Endodermal cell (in vitro differentiated cells): Measurements from ENCODE around the gene DCHS1. TPM values are rescaled to one million over a fixed set of nuclear protein-coding genes. Genes with fewer than 3 reads are reported as not detected.

ENCODE experiments used
- DNase-seq: peaks from one replicate; pipeline ENCODE4 v3.0.0-alpha.2; 2017
- H3K27ac ChIP-seq: 2 replicates; pipeline ENCODE4 v1.5.1; 2013; ENCODE audit warnings: mild to moderate bottlenecking, low read depth, low read length, moderate library complexity
- H3K27me3 ChIP-seq: 2 replicates; pipeline ENCODE4 v1.6.1; 2013; ENCODE audit warnings: mild to moderate bottlenecking, low read length, moderate library complexity; ENCODE audit not compliant: insufficient read depth, control insufficient read depth, poor library complexity, severe bottlenecking
- H3K36me3 ChIP-seq: 2 replicates; pipeline ENCODE4 v1.7.0; 2013; ENCODE audit warnings: mild to moderate bottlenecking, low read length, moderate library complexity; ENCODE audit not compliant: control insufficient read depth, insufficient read depth
- H3K4me1 ChIP-seq: one replicate; pipeline ENCODE4 v1.7.0; 2013; ENCODE audit warnings: low read length; ENCODE audit not compliant: control insufficient read depth, insufficient read depth
- H3K4me3 ChIP-seq: 2 replicates; pipeline ENCODE4 v1.5.1; 2013; ENCODE audit warnings: mild to moderate bottlenecking, low read length, moderate library complexity
- H3K9ac ChIP-seq: 2 replicates; pipeline ENCODE4 v1.6.1; 2013; ENCODE audit warnings: mild to moderate bottlenecking, low read length, moderate library complexity; ENCODE audit not compliant: poor library complexity, severe bottlenecking; ENCODE audit errors: extremely low read depth
- H3K9me3 ChIP-seq: 2 replicates; pipeline ENCODE4 v1.6.1; 2013; ENCODE audit warnings: mild to moderate bottlenecking, low read length, moderate library complexity; ENCODE audit not compliant: control insufficient read depth
- H3K27ac Mint-ChIP-seq: 2 replicates; pipeline ENCODE4 v1.8.0; 2020; ENCODE audit warnings: mixed read lengths
- H3K27me3 Mint-ChIP-seq: 2 replicates; pipeline ENCODE4 v1.8.0; 2021; ENCODE audit warnings: mild to moderate bottlenecking, mixed read lengths; ENCODE audit not compliant: insufficient read depth
- H3K36me3 Mint-ChIP-seq: 2 replicates; pipeline ENCODE4 v1.8.0; 2020; ENCODE audit warnings: low read depth, mixed read lengths
- H3K4me1 Mint-ChIP-seq: 2 replicates; pipeline ENCODE4 v1.8.0; 2020; ENCODE audit warnings: mixed read lengths
- H3K4me3 Mint-ChIP-seq: 2 replicates; pipeline ENCODE4 v1.8.0; 2020; ENCODE audit warnings: mild to moderate bottlenecking, moderate library complexity, mixed read lengths
- H3K9me3 Mint-ChIP-seq: 2 replicates; pipeline ENCODE4 v1.8.0; 2020; ENCODE audit warnings: mild to moderate bottlenecking, mixed read lengths
- WGBS, 2 experiments: methylation state at CpG; one replicate each; pipeline versions ENCODE4 v1.1.5 to v1.1.7; 2013; ENCODE audit warnings: missing lambda C conversion rate in 2 of 2, mixed read lengths in 1 of 2; ENCODE audit not compliant: insufficient coverage in 1 of 2, insufficient read length in 1 of 2; 5-methylcytosine and 5-hydroxymethylcytosine counted together
- total RNA-seq, 2 donors: library from RNA; stranded (reverse); fragmentation: NEBNext Ultra II Directional in 1 of 2; extraction: Animal tissue kit (Norgen Biotek cat#: 25700) in 1 of 2; gene quantifications; 2 replicates in 1 of 2; 3 replicates in 1 of 2; pipeline ENCODE4 v1.2.1, GENCODE V29; 2021
- TF ChIP-seq, protein P1 (sequence below): fragments of 200-600 bp; sonication (generic); conservative IDR thresholded peaks from 2 replicates; pipeline ENCODE4 v1.5.0; 2021; ENCODE audit warnings: antibody characterized with exemption, mild to moderate bottlenecking

The DCHS1 gene
- total RNA-seq, 2 donors from 2014 or later, result 13.7 to 14.3 TPM

DNA sequence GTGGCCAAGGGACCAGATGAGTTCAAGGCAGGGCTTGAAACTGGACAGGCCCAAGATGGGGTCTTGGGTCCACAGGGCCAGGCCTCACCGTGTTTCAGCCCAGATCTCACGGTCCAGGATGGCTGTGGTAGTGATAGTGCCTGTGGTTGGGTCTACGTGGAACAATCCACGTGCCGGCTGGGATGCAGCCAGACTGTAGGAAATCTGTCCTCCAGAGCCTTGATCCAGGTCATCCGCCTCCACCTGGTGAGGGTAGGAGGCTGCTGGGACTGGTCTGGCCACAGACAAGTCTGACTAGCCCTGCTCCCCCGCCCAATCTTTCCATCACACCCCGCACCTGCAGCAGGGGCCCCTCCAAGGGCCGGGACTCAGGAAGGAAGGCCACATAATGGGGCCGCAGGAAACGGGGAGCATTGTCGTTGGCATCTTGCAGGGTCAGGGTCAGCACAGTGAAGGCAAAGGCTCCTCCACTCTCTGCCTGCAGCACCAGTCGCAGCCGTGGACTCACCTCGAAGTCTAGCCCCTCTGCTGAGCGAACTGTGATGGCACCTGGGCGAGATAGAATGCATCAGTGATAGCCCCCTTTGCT, 29.7 kb downstream of the DCHS1 start:
- H3K4me1 Mint-ChIP-seq, result peaks cover 2% of the 10 kb centered on the region
- H3K36me3 ChIP-seq, result peaks cover 48% of the 10 kb centered on the region
- peaks cover 6% of the 10 kb centered on the region for H3K4me1 ChIP-seq
- peaks cover 17% of the 10 kb centered on the region for H3K36me3 Mint-ChIP-seq
- H3K27ac ChIP-seq, result no peak overlapping the region
- H3K9me3 ChIP-seq, result no peaks in the 10 kb centered on the region
- no peak overlapping the region for H3K4me3 Mint-ChIP-seq
- TF ChIP-seq, protein P1, sequence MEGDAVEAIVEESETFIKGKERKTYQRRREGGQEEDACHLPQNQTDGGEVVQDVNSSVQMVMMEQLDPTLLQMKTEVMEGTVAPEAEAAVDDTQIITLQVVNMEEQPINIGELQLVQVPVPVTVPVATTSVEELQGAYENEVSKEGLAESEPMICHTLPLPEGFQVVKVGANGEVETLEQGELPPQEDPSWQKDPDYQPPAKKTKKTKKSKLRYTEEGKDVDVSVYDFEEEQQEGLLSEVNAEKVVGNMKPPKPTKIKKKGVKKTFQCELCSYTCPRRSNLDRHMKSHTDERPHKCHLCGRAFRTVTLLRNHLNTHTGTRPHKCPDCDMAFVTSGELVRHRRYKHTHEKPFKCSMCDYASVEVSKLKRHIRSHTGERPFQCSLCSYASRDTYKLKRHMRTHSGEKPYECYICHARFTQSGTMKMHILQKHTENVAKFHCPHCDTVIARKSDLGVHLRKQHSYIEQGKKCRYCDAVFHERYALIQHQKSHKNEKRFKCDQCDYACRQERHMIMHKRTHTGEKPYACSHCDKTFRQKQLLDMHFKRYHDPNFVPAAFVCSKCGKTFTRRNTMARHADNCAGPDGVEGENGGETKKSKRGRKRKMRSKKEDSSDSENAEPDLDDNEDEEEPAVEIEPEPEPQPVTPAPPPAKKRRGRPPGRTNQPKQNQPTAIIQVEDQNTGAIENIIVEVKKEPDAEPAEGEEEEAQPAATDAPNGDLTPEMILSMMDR, result no peak
- H3K27me3 ChIP-seq, result peaks cover 17% of the 10 kb centered on the region
- H3K9ac ChIP-seq, result no peak overlapping the region
- peaks cover 26% of the 10 kb centered on the region for H3K27me3 Mint-ChIP-seq
- no peak overlapping the region for H3K27ac Mint-ChIP-seq
- no peak overlapping the region for H3K4me3 ChIP-seq
- WGBS, 2 experiments, result 93 to 94% methylated on average over 11 to 17 of the region's 17 CpGs
- H3K9me3 Mint-ChIP-seq, result no peaks in the 10 kb centered on the region
- DNase-seq, result no peak

DNA sequence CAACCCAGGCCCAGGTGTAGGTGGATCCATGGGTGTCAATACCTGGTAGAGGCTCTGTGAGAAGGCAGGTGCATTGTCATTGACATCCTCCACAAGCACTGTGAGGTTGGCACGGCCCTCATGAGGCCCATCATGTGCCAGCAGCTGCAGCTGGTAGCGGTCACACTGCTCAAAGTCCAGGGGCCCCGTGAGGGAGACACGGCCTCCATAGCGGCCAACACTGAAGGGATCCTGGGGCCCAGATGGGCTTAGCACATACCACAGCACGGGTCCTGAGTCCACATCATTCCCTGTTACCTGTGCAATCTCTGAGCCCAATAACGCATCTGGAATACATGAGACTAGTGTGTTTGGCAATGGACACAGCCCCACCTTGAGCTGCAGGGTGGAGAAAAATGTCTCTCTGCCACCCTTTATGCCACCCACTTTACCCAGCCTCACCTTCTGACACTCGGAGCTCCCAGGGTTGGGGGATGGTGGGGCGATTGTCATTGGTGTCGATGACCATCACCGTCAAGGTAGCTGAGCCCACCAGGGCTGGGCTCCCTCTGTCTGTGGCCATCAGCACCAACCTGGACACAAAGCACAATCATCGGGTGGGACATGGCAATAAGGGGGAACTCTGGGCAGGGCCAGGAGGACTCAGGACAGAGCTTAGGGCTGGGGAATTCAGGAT, 30.3 kb downstream of the DCHS1 start:
- Mint-ChIP-seq H3K27me3 (peaks cover 20% of the 10 kb centered on the region), H3K4me3 (no peak overlapping the region), H3K9me3 (no peaks in the 10 kb centered on the region), H3K27ac (no peak overlapping the region), H3K4me1 (no peaks in the 10 kb centered on the region), H3K36me3 (peaks cover 17% of the 10 kb centered on the region)
- no peak overlapping the region for H3K27ac ChIP-seq
- TF ChIP-seq, protein P1, result no peak
- H3K27me3 ChIP-seq, result peaks cover 11% of the 10 kb centered on the region
- peaks cover 47% of the 10 kb centered on the region for H3K36me3 ChIP-seq
- whole genome bisulfite sequencing, 2 experiments, result 95 to 96% methylated on average over 3 to 12 of the region's 12 CpGs
- H3K4me1 ChIP-seq, result peaks cover 7% of the 10 kb centered on the region
- no peaks in the 10 kb centered on the region for H3K9me3 ChIP-seq
- no peak for DNase-seq
- H3K9ac ChIP-seq, result no peak overlapping the region
- no peak overlapping the region for H3K4me3 ChIP-seq

DNA sequence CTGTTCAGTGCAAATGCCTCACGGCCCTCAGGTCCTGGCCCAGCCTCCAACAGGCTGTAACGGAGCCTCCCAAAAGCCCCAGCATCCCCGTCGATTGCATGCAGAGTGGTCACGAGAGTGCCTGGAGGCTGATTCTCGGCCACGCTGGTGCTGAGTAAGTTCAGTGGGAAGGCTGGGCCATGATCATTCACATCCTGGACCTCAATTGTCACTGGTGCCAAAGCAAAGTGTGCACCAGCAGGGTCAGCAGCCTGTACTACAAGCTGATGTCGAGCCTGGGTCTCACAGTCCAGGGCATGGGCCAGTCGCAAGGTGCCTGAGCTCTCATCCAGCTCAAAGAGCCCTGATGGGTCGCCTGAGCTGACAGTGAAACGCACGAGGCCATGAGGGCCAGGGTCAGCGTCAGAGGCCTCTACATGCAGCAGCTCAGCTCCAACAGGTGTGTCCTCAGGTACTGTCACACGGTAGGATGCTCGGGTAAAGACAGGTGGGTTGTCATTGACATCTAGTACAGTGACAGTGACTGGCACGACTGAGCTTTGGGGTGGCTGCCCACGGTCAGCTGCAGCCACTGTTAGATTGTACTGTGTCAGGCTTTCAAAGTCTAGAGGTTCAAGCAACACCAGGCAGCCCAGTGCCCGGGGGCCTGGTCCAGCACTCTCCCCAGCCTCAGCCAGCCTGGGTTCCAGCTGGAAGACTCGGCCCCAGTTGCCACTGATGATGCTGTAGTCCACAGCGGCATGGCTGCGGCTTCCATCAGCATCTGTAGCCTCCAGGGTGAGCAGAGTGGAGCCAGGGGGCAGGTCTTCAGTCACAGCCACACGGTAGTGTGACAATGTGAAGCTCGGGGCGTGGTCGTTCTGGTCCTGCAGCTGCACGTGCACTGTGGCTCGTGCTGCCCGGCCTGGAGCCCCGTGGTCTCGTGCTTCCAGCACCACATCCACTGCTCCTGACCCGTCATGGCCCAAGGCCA, 31.9 kb downstream of the DCHS1 start:
- H3K4me1 ChIP-seq, result peaks cover 7% of the 10 kb centered on the region

More for the DNA sequence above, 31.9 kb downstream of the DCHS1 start:
- no peak overlapping the region for H3K4me3 ChIP-seq
- Mint-ChIP-seq H3K27me3 (peaks cover 6% of the 10 kb centered on the region), H3K9me3 (no peaks in the 10 kb centered on the region), H3K36me3 (peaks cover 12% of the 10 kb centered on the region), H3K27ac (no peak overlapping the region), H3K4me3 (no peak overlapping the region), H3K4me1 (no peaks in the 10 kb centered on the region)
- WGBS, 2 experiments, result 92 to 95% methylated on average over 25 to 31 of the region's 31 CpGs
- peaks cover 36% of the 10 kb centered on the region for H3K36me3 ChIP-seq
- no peaks in the 10 kb centered on the region for H3K9me3 ChIP-seq
- no peak overlapping the region for H3K27ac ChIP-seq
- TF ChIP-seq, protein P1, result no peak
- DNase-seq, result no peak
- no peak overlapping the region for H3K9ac ChIP-seq
- H3K27me3 ChIP-seq, result no peaks in the 10 kb centered on the region
